Upper lobe of left lung (tissue), 4 donors: Measurements from ENCODE around the gene SAA1.

Experiments
- CTCF ChIP-seq, 6 experiments: fragments of 450-650 bp in 4 of 6; fragments of 200-600 bp in 2 of 6; sonication (generic) in 2 of 6; IDR thresholded peaks; one replicate each; pipeline ENCODE4 v1.5.1; 2016 to 2019; ENCODE audit warnings: antibody characterized with exemption in 6 of 6
- EP300 ChIP-seq, 4 donors: sonication (generic); formaldehyde crosslinking; IDR thresholded peaks; one replicate each; pipeline ENCODE4 v1.5.1; 2017; ENCODE audit warnings: antibody characterized with exemption in 4 of 4, control low read depth in 2 of 4
- POLR2A ChIP-seq, 4 donors: fragments of 450-650 bp; IDR thresholded peaks; one replicate each; pipeline ENCODE4 v1.5.1; 2016 to 2017; ENCODE audit warnings: antibody characterized with exemption in 4 of 4, mild to moderate bottlenecking in 2 of 4

DNA sequence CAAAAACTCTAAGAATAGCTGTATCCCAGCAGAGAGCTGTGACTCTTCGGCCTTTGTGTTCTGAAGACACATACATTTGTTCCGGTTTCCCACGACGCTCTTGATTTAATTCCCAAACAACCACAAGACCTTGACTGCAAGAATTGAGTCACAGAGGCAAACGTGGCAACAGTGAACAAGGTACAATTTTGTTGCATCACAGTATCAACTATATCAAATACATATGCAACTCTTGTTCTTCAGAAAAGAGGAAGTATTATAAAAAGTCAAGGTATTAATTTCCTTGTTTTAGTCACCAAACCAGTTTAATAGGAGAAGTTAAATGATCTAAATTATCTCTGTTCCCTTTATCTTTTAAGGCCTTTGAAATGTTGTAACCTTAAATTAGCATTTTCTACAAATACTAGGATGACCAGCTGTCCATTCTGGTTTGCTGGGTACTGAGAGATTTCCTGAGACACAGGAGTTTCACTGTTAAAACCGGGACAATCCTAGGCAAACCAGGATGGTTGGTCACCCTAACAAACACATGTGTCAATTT, 44.8 kb downstream of the SAA1 start:
- no peak for TF ChIP-seq POLR2A (IDR thresholded peaks at IDR 0.05)
- no peak for TF ChIP-seq CTCF (IDR thresholded peaks at IDR 0.05)
- TF ChIP-seq EP300 (IDR thresholded peaks at IDR 0.05) = no peak
